AG09309 (cell line): ENCODE data around the gene PARVG.

ENCODE experiments used
- DNase-seq: peaks from one replicate; pipeline ENCODE4 v3.0.0-alpha.2; 2010; ENCODE audit warnings: low read depth
- H3K4me3 ChIP-seq: 2 replicates; pipeline ENCODE4 v1.5.1; 2011; ENCODE audit warnings: mild to moderate bottlenecking, low read depth, low read length, moderate library complexity; ENCODE audit not compliant: control insufficient read depth
- TF ChIP-seq, protein P1 (sequence below): IDR thresholded peaks from 2 replicates; pipeline ENCODE4 v1.5.1; 2011; ENCODE audit warnings: mild to moderate bottlenecking, low read depth, low read length, inconsistent platforms; ENCODE audit not compliant: insufficient read depth, control insufficient read depth; ENCODE audit errors: missing control alignments

The PARVG gene

GRCh38 chr22:44242946-44243724, 62.4 kb downstream of the PARVG start:
- no peak overlapping the region for H3K4me3 ChIP-seq
- no peak for DNase-seq
- TF ChIP-seq, protein P1, sequence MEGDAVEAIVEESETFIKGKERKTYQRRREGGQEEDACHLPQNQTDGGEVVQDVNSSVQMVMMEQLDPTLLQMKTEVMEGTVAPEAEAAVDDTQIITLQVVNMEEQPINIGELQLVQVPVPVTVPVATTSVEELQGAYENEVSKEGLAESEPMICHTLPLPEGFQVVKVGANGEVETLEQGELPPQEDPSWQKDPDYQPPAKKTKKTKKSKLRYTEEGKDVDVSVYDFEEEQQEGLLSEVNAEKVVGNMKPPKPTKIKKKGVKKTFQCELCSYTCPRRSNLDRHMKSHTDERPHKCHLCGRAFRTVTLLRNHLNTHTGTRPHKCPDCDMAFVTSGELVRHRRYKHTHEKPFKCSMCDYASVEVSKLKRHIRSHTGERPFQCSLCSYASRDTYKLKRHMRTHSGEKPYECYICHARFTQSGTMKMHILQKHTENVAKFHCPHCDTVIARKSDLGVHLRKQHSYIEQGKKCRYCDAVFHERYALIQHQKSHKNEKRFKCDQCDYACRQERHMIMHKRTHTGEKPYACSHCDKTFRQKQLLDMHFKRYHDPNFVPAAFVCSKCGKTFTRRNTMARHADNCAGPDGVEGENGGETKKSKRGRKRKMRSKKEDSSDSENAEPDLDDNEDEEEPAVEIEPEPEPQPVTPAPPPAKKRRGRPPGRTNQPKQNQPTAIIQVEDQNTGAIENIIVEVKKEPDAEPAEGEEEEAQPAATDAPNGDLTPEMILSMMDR, result no peak

DNA sequence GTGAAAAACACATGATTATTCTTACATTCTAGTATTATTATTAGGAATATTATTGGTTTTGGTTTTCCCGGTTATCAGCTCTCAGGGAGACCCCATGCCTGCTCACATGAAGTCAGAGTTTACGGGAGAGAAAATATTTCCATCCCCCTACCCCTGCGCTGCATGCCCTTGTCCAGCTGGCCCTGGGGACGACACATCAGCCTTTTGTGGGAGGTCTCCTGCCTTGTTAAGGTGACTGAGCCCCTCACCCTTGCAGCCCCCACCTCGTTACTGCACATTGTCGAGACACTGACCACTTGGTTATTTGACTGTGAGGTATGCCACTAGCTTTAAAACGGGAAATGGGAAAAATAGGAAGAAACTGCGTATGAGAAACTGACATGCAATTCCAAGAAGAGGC, 63.0 kb downstream of the PARVG start:
- TF ChIP-seq, protein P1, result no peak
- H3K4me3 ChIP-seq, result no peak overlapping the region
- DNase-seq, result no peak

DNA sequence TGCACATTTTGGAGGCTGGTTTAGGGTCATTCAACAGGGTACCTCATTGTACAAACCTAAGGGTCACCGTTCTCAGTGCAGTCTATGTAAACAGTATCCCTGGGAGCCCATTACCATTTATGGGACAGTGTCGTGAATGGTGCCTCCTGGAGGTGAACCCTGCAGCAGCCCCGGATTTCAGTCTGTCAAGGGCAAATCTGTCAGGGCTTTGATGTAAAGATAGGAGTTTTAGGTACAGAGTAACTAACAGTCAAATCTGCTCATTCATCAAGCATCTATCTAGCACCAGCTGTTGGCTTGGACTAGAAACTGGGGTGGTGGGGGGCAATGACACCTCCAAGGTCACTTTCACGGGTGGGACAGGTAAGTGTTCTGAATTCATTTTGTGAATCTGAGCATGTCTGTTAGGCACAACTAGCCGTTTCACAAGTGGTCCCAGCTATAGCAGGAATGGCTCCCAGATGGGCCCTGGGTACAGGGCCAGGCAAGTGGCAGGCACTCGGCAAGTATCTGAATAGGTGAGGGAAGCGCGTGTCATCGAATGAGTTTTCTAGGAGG, 63.6 kb downstream of the PARVG start:
- DNase-seq, result no peak
- TF ChIP-seq, protein P1, result no peak
- no peak overlapping the region for H3K4me3 ChIP-seq

- DNase-seq, result no peak
- H3K4me3 ChIP-seq, result no peak overlapping the region
- TF ChIP-seq, protein P1, result no peak
Measured at GRCh38 chr22:44245438-44245837, 64.7 kb downstream of the PARVG start.

GRCh38 chr22:44245867-44246266, 65.1 kb downstream of the PARVG start:
- no peak overlapping the region for H3K4me3 ChIP-seq
- DNase-seq, result no peak
- TF ChIP-seq, protein P1, result no peak

GRCh38 chr22:44246615-44247326, 66.0 kb downstream of the PARVG start:
- TF ChIP-seq, protein P1, result no peak
- DNase-seq, result no peak
- H3K4me3 ChIP-seq, result no peak overlapping the region
